Adrenal gland (tissue), 5 donors: Measurements from ENCODE around the gene KLHL21.

Experiments used
- CTCF ChIP-seq, 6 experiments: fragments of 450-650 bp in 4 of 6; fragments of 200-600 bp in 2 of 6; sonication (generic) in 1 of 6; IDR thresholded peaks; 1 replicate in 5 of 6; 2 replicates in 1 of 6; pipeline versions ENCODE4 v1.5.1 to v1.8.0; 2016 to 2021; ENCODE audit warnings: antibody characterized with exemption in 6 of 6, mild to moderate bottlenecking in 2 of 6, moderate library complexity in 1 of 6
- POLR2A ChIP-seq, 2 donors: fragments of 450-650 bp; IDR thresholded peaks; one replicate each; pipeline ENCODE4 v1.6.1; 2017; ENCODE audit warnings: antibody characterized with exemption in 2 of 2, mild to moderate bottlenecking in 2 of 2, moderate library complexity in 1 of 2
- donor health status: DM: no; HTN: no; CAD: no.

- TF ChIP-seq CTCF (IDR thresholded peaks at IDR 0.05) (no peak), POLR2A (IDR thresholded peaks at IDR 0.05) (no peak)
Measured at GRCh38 chr1:6557597-6557996, 45.1 kb downstream of the KLHL21 start.
